ENCODE data around the gene KIRREL1.

- TF ChIP-seq CTCF (conservative IDR thresholded peaks at IDR 0.05 in 1 of 2, IDR thresholded peaks at IDR 0.05 in 1 of 2; ENCODE audit: low read depth in 1 of 2, low read length in 2 of 2), result no peak
- TF ChIP-seq EZH2 (IDR thresholded peaks at IDR 0.05; ENCODE audit: low read length, missing control alignments), result no peak
Measured at GRCh38 chr1:158098256-158098655, 104.8 kb downstream of the KIRREL1 start.

Measured in fibroblast of lung (primary cell).